ENCODE measurements around the gene MAP3K5.

DNA sequence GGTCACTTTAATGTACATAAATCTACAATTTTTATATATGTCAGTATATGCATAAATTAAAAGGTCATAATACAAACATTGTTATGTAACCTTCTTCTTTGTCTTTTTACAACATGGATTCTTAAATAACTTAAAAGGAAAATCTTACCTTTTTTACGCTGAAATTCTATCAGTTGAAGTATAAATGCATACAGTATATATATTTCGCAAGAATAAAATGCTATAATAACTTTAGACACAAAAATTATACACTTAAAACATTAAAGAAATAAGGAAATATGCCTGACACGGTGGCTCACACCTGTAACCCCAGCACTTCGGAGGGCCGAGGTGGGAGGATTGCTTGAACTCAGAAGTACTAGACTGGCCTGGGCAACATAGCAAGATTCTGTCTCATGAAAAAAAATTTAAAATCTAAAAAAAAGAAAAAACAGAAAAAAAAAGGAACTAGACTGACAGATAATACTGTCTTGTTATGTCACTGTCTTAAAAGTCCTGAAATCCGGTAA, 132.2 kb downstream of the MAP3K5 start:
- no peak for TF ChIP-seq POLR2A (IDR thresholded peaks at IDR 0.05)
- TF ChIP-seq, protein P1, sequence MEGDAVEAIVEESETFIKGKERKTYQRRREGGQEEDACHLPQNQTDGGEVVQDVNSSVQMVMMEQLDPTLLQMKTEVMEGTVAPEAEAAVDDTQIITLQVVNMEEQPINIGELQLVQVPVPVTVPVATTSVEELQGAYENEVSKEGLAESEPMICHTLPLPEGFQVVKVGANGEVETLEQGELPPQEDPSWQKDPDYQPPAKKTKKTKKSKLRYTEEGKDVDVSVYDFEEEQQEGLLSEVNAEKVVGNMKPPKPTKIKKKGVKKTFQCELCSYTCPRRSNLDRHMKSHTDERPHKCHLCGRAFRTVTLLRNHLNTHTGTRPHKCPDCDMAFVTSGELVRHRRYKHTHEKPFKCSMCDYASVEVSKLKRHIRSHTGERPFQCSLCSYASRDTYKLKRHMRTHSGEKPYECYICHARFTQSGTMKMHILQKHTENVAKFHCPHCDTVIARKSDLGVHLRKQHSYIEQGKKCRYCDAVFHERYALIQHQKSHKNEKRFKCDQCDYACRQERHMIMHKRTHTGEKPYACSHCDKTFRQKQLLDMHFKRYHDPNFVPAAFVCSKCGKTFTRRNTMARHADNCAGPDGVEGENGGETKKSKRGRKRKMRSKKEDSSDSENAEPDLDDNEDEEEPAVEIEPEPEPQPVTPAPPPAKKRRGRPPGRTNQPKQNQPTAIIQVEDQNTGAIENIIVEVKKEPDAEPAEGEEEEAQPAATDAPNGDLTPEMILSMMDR (IDR thresholded peaks at IDR 0.05): no peak
